GM23338 (cell line): Measurements from ENCODE around the gene GRID1. TPM values are rescaled to one million over a fixed set of nuclear protein-coding genes. Genes with fewer than 3 reads are reported as not detected.

Experiments
- ATAC-seq: fragments of 200-7000 bp; cut with Tn5 transposase; 3 replicates; pipeline ENCODE4 v1.9.1; 2020
- DNase-seq: peaks from one replicate; pipeline ENCODE4 v3.0.0-alpha.2; 2015; ENCODE audit warnings: low spot score
- H2AFZ ChIP-seq: fragments of 200-600 bp; sonication (generic); 2 replicates; pipeline ENCODE4 v1.8.0; 2016; ENCODE audit warnings: antibody characterized with exemption, mild to moderate bottlenecking, moderate library complexity
- H3F3A ChIP-seq: fragments of 200-600 bp; sonication (generic); replicated peaks from 2 replicates; pipeline ENCODE4 v1.8.0; 2017; ENCODE audit warnings: antibody characterized with exemption, mixed run types, low read depth
- H3K27ac ChIP-seq: fragments of 200-600 bp; sonication (generic); 2 replicates; pipeline ENCODE4 v1.6.1; 2016; ENCODE audit warnings: low read depth
- H3K27me3 ChIP-seq: fragments of 200-600 bp; sonication (generic); 2 replicates; pipeline ENCODE4 v1.8.0; 2016; ENCODE audit warnings: mild to moderate bottlenecking, mixed run types, moderate library complexity; ENCODE audit not compliant: insufficient read depth
- H3K36me3 ChIP-seq: fragments of 200-600 bp; sonication (generic); 2 replicates; pipeline ENCODE4 v1.8.0; 2016; ENCODE audit warnings: mild to moderate bottlenecking; ENCODE audit not compliant: insufficient read depth
- H3K4me1 ChIP-seq: fragments of 200-600 bp; sonication (generic); 2 replicates; pipeline ENCODE4 v1.8.0; 2016; ENCODE audit warnings: mild to moderate bottlenecking, moderate library complexity; ENCODE audit not compliant: insufficient read depth
- H3K4me2 ChIP-seq: fragments of 200-600 bp; sonication (generic); 2 replicates; pipeline ENCODE4 v1.7.1; 2017; ENCODE audit warnings: mixed run types
- H3K4me3 ChIP-seq: fragments of 200-600 bp; sonication (generic); 2 replicates; pipeline ENCODE4 v1.6.1; 2016; ENCODE audit warnings: mixed run types
- H3K79me2 ChIP-seq: fragments of 200-600 bp; sonication (generic); replicated peaks from 2 replicates; pipeline ENCODE4 v1.8.0; 2017; ENCODE audit warnings: mild to moderate bottlenecking; ENCODE audit not compliant: insufficient read depth
- H3K9me2 ChIP-seq: fragments of 200-600 bp; sonication (generic); 2 replicates; pipeline ENCODE4 v1.8.0; 2017; ENCODE audit not compliant: insufficient read depth
- H4K20me1 ChIP-seq: fragments of 200-600 bp; sonication (generic); replicated peaks from 2 replicates; pipeline ENCODE4 v1.8.0; 2017; ENCODE audit warnings: mild to moderate bottlenecking; ENCODE audit not compliant: insufficient read depth
- H3K27ac Mint-ChIP-seq: 2 replicates; pipeline ENCODE4 v1.8.0; 2020; ENCODE audit warnings: inconsistent platforms, mild to moderate bottlenecking, moderate library complexity, mixed read lengths
- H3K27me3 Mint-ChIP-seq: 3 replicates; pipeline ENCODE4 v1.8.0; 2022; ENCODE audit warnings: low read depth, mild to moderate bottlenecking, moderate library complexity, mixed read lengths, inconsistent platforms; ENCODE audit not compliant: insufficient read depth, poor library complexity
- H3K36me3 Mint-ChIP-seq: 3 replicates; pipeline ENCODE4 v1.8.0; 2021; ENCODE audit warnings: low read depth, mild to moderate bottlenecking, inconsistent platforms, moderate library complexity, mixed read lengths
- H3K4me1 Mint-ChIP-seq: 3 replicates; pipeline ENCODE4 v1.8.0; 2020; ENCODE audit warnings: mild to moderate bottlenecking, inconsistent platforms, mixed read lengths
- H3K4me3 Mint-ChIP-seq: 3 replicates; pipeline ENCODE4 v1.8.0; 2021; ENCODE audit warnings: moderate library complexity, mild to moderate bottlenecking, inconsistent platforms, mixed read lengths
- H3K9me3 Mint-ChIP-seq: 3 replicates; pipeline ENCODE4 v1.8.0; 2020; ENCODE audit warnings: moderate library complexity, mild to moderate bottlenecking, inconsistent platforms, mixed read lengths
- CREB1 ChIP-seq: fragments of 250-450 bp; sonication (Bioruptor Pico); IDR thresholded peaks from 2 replicates; pipeline ENCODE4 v1.5.0; 2020; ENCODE audit warnings: low read depth, mild to moderate bottlenecking, moderate library complexity
- CTCF ChIP-seq, 2 experiments: fragments of 200-600 bp in 1 of 2; sonication (generic) in 1 of 2; conservative IDR thresholded peaks; 2 replicates each; pipeline versions ENCODE4 v1.5.1 to v1.6.1; 2016 to 2017; ENCODE audit warnings: antibody characterized with exemption in 2 of 2, low read depth in 2 of 2, mild to moderate bottlenecking in 2 of 2, moderate library complexity in 1 of 2
- EZH2 ChIP-seq: fragments of 200-600 bp; sonication (generic); IDR thresholded peaks from one replicate; pipeline ENCODE4 v1.8.0; 2017; ENCODE audit warnings: antibody characterized with exemption, mild to moderate bottlenecking, low read depth; ENCODE audit not compliant: unreplicated experiment
- EZH2phosphoT487 ChIP-seq: fragments of 200-600 bp; sonication (generic); IDR thresholded peaks from one replicate; pipeline ENCODE4 v1.8.1; 2018; ENCODE audit warnings: antibody characterized with exemption; ENCODE audit not compliant: unreplicated experiment
- ZNF114 ChIP-seq: fragments of 250-450 bp; sonication (Bioruptor Pico); IDR thresholded peaks from 2 replicates; pipeline ENCODE4 v1.5.0; 2020; ENCODE audit warnings: mild to moderate bottlenecking, moderate library complexity
- ZNF462 ChIP-seq: fragments of 250-450 bp; sonication (Bioruptor Pico); IDR thresholded peaks from 2 replicates; pipeline ENCODE4 v1.5.0; 2020; ENCODE audit warnings: mild to moderate bottlenecking, moderate library complexity
- polyA plus RNA-seq: library from polyadenylated mRNA; unstranded; fragments of >200 nt; fragmentation: Nextera tagmentation; extraction: Ambion mirVana; gene quantifications from 2 replicates; pipeline ENCODE4 v1.2.1, GENCODE V29; 2016
- total RNA-seq: library from RNA; depleted of rRNA; stranded (reverse); fragments of >200 nt; shearing (Covaris generic); gene quantifications from 2 replicates; pipeline ENCODE4 v1.2.3, GENCODE V29; 2014
- TF ChIP-seq, protein P1 (sequence below): IDR thresholded peaks from one replicate; pipeline ENCODE4 v1.6.1; 2018; ENCODE audit warnings: antibody characterized with exemption; ENCODE audit not compliant: unreplicated experiment

GRID1 gene
- total and polyA plus RNA-seq, 2 experiments from 2014 or later: 0.14 to 0.15 TPM

- TF ChIP-seq ZNF462 (CRISPR knock-in tag): no peak
Measured at GRCh38 chr10:85621562-85621961, 745.0 kb downstream of the GRID1 start (continued).

DNA sequence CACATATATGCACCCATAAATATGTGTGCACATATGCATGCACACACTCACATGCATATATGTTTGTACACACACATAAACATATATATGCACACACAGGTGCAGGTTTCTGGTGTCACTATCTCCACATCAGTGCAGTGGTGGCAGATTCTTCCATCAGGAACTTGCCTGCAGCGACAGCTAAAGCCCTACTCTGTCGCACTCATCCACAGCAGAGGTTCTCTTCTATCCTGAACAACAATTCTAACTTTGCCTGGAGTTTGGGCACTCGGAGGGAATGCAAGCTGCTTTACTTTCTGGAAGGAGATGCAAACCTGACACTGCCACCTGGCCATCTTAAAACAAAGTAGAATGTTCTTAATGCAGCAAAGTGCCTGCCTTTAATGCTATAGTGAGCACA, 745.8 kb downstream of the GRID1 start:
- Histone ChIP-seq H3K79me2 (no peaks in the 10 kb centered on the region), H3K4me2 (no peak overlapping the region), H3K27me3 (no peaks in the 10 kb centered on the region), H3K27ac (no peak overlapping the region), H3K36me3 (no peaks in the 10 kb centered on the region; the same call in 1 of the 2 replicates), H3K9me2 (no peaks in the 10 kb centered on the region), H3K4me1 (no peaks in the 10 kb centered on the region), H3K4me3 (no peak overlapping the region), H4K20me1 (no peaks in the 10 kb centered on the region), H2AFZ (no peak overlapping the region), H3F3A (no peaks in the 10 kb centered on the region)
- H3K27me3 Mint-ChIP-seq: peaks cover 3% of the 10 kb centered on the region
- no peaks in the 10 kb centered on the region for H3K4me1 Mint-ChIP-seq
- DNase-seq (no peak), ATAC-seq (no peak)
- peaks cover 86% of the 10 kb centered on the region for H3K9me3 Mint-ChIP-seq
- no peak overlapping the region for H3K27ac Mint-ChIP-seq
- peaks cover 5% of the 10 kb centered on the region; the same call in 1 of the 3 replicates for H3K36me3 Mint-ChIP-seq
- no peak overlapping the region for H3K4me3 Mint-ChIP-seq
- TF ChIP-seq CREB1 (CRISPR knock-in tag) (no peak), CTCF (conservative IDR thresholded peaks at IDR 0.05; ENCODE audit: low read depth in 2 of 2) (no peak), EZH2 (no peak), EZH2phosphoT487 (no peak), ZNF114 (CRISPR knock-in tag) (no peak)
- TF ChIP-seq, protein P1, sequence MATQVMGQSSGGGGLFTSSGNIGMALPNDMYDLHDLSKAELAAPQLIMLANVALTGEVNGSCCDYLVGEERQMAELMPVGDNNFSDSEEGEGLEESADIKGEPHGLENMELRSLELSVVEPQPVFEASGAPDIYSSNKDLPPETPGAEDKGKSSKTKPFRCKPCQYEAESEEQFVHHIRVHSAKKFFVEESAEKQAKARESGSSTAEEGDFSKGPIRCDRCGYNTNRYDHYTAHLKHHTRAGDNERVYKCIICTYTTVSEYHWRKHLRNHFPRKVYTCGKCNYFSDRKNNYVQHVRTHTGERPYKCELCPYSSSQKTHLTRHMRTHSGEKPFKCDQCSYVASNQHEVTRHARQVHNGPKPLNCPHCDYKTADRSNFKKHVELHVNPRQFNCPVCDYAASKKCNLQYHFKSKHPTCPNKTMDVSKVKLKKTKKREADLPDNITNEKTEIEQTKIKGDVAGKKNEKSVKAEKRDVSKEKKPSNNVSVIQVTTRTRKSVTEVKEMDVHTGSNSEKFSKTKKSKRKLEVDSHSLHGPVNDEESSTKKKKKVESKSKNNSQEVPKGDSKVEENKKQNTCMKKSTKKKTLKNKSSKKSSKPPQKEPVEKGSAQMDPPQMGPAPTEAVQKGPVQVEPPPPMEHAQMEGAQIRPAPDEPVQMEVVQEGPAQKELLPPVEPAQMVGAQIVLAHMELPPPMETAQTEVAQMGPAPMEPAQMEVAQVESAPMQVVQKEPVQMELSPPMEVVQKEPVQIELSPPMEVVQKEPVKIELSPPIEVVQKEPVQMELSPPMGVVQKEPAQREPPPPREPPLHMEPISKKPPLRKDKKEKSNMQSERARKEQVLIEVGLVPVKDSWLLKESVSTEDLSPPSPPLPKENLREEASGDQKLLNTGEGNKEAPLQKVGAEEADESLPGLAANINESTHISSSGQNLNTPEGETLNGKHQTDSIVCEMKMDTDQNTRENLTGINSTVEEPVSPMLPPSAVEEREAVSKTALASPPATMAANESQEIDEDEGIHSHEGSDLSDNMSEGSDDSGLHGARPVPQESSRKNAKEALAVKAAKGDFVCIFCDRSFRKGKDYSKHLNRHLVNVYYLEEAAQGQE: no peak
